ENCODE data around the gene PRPS1L1. TPM values are rescaled to one million over a fixed set of nuclear protein-coding genes. Genes with fewer than 3 reads are reported as not detected.

PRPS1L1 gene
- polyA plus RNA-seq, 1 donor (not counting 4 experiments of a cell fraction or from before 2014, with no cell fraction given) = not detected

- H3K27me3 ChIP-seq (ENCODE audit: control insufficient read depth, extremely low read depth, insufficient read depth, low read length) = no peaks in the 10 kb centered on the region
- no peak for TF ChIP-seq CTCF (optimal IDR thresholded peaks at IDR 0.05 in 1 of 3, IDR thresholded peaks at IDR 0.05 in 1 of 3, conservative IDR thresholded peaks at IDR 0.05 in 1 of 3; ENCODE audit: extremely low read depth in 1 of 3, insufficient read depth in 2 of 3, low read length in 3 of 3)
- no peak for TF ChIP-seq EZH2 (IDR thresholded peaks at IDR 0.05; ENCODE audit: low read length)
- no peaks in the 10 kb centered on the region for H3K9me1 ChIP-seq (ENCODE audit: control insufficient read depth, extremely low read depth, insufficient read depth, low read length)
- H3K79me2 ChIP-seq (ENCODE audit: control insufficient read depth, insufficient read depth, low read length) = no peaks in the 10 kb centered on the region
- DNase-seq (ENCODE audit: low read depth, low spot score) (no peak), FAIRE-seq (no peak)
- no peaks in the 10 kb centered on the region for H3K4me1 ChIP-seq (ENCODE audit: control insufficient read depth, extremely low read depth, insufficient read depth, low read length)
- H3K36me3 ChIP-seq (ENCODE audit: control insufficient read depth in 2 of 2, extremely low read depth in 1 of 2, insufficient read depth in 2 of 2, low read length in 2 of 2) = no peaks in the 10 kb centered on the region
- H4K20me1 ChIP-seq (ENCODE audit: control insufficient read depth, extremely low read depth, insufficient read depth, low read length) = no peaks in the 10 kb centered on the region
- dilution Hi-C loops (cut with MboI; ENCODE audit: extremely low pct_ligation_motif_present, low sequenced_read_pairs) = no loop called here
- no peak overlapping the region for H3K27ac ChIP-seq (ENCODE audit: control insufficient read depth, insufficient read depth, low read length)
- H3K4me2 ChIP-seq (ENCODE audit: control insufficient read depth, extremely low read depth, insufficient read depth, low read depth, low read length) = no peak overlapping the region
- no peaks in the 10 kb centered on the region for H3K9me3 ChIP-seq (ENCODE audit: control insufficient read depth, low read depth, low read length)
- no peak overlapping the region for H2AFZ ChIP-seq (ENCODE audit: control insufficient read depth, low read length)
- H3K4me3 ChIP-seq (ENCODE audit: control insufficient read depth in 2 of 3, extremely low read depth in 1 of 3, insufficient read depth in 2 of 3, low read depth in 1 of 3, low read length in 3 of 3) = no peak overlapping the region
- H3K9ac ChIP-seq (ENCODE audit: control insufficient read depth, extremely low read depth, insufficient read depth, low read length) = no peak overlapping the region
These were observed 35.7 kb upstream of the PRPS1L1 start for GRCh38 chr7:18063149-18063901.

- no peak overlapping the region for H3K27ac ChIP-seq (ENCODE audit: control insufficient read depth, insufficient read depth, low read length)
These were observed 31.5 kb upstream of the PRPS1L1 start for GRCh38 chr7:18059171-18059570.

More at GRCh38 chr7:18059171-18059570, 31.5 kb upstream of the PRPS1L1 start:
- FAIRE-seq = no peak
- H3K27me3 ChIP-seq (ENCODE audit: control insufficient read depth, extremely low read depth, insufficient read depth, low read length) = no peaks in the 10 kb centered on the region
- DNase-seq (ENCODE audit: low read depth, low spot score) = no peak
- H3K36me3 ChIP-seq (ENCODE audit: control insufficient read depth in 2 of 2, extremely low read depth in 1 of 2, insufficient read depth in 2 of 2, low read length in 2 of 2) = no peaks in the 10 kb centered on the region
- TF ChIP-seq CTCF (optimal IDR thresholded peaks at IDR 0.05 in 1 of 3, IDR thresholded peaks at IDR 0.05 in 1 of 3, conservative IDR thresholded peaks at IDR 0.05 in 1 of 3; ENCODE audit: extremely low read depth in 1 of 3, insufficient read depth in 2 of 3, low read length in 3 of 3) (no peak), EZH2 (IDR thresholded peaks at IDR 0.05; ENCODE audit: low read length) (no peak)
- H3K79me2 ChIP-seq (ENCODE audit: control insufficient read depth, insufficient read depth, low read length) = no peaks in the 10 kb centered on the region
- no peak overlapping the region for H3K4me3 ChIP-seq (ENCODE audit: control insufficient read depth in 2 of 3, extremely low read depth in 1 of 3, insufficient read depth in 2 of 3, low read depth in 1 of 3, low read length in 3 of 3)
- no peak overlapping the region for H3K9ac ChIP-seq (ENCODE audit: control insufficient read depth, extremely low read depth, insufficient read depth, low read length)
- H2AFZ ChIP-seq (ENCODE audit: control insufficient read depth, low read length) = no peak overlapping the region
- H3K4me1 ChIP-seq (ENCODE audit: control insufficient read depth, extremely low read depth, insufficient read depth, low read length) = no peaks in the 10 kb centered on the region
- H4K20me1 ChIP-seq (ENCODE audit: control insufficient read depth, extremely low read depth, insufficient read depth, low read length) = no peaks in the 10 kb centered on the region
- H3K4me2 ChIP-seq (ENCODE audit: control insufficient read depth, extremely low read depth, insufficient read depth, low read depth, low read length) = no peak overlapping the region
- dilution Hi-C loops (cut with MboI; ENCODE audit: extremely low pct_ligation_motif_present, low sequenced_read_pairs) = no loop called here
- H3K9me3 ChIP-seq (ENCODE audit: control insufficient read depth, low read depth, low read length) = no peaks in the 10 kb centered on the region
- no peaks in the 10 kb centered on the region for H3K9me1 ChIP-seq (ENCODE audit: control insufficient read depth, extremely low read depth, insufficient read depth, low read length)
